ENCODE measurements around the gene PEAR1.

The PEAR1 gene

DNA sequence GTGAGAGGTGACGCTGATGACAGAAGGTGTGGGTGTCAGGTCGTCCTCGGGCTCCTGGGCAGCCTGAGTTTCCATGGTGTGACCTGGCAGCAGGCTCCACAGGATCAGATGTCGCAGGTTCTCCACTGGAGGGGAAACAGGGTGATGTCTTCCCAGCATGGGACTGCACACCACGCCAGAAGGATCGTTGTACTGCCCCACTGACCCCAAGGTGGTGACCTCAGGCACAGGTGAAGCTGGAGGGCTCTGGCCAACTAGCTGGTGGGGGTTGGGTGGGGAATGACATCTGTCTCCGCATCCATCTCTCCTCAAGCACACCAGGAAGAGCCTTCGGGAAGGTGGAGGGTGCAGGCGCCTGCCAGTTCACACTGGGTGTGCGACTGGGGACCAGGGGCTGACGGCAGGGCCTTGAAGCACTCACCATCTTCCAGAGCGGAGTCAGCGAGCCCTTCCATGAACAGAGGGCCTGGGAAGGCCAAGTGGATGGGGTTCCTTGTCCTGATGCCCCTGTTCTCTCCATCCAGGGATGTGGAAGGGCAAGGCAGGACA is 46.3 kb downstream of the PEAR1 start:
- TF ChIP-seq CEBPB (IDR thresholded peaks at IDR 0.05) (no peak), MAX (IDR thresholded peaks at IDR 0.05) (no peak), YY1 (IDR thresholded peaks at IDR 0.05; ENCODE audit: low read depth) (no peak)

DNA sequence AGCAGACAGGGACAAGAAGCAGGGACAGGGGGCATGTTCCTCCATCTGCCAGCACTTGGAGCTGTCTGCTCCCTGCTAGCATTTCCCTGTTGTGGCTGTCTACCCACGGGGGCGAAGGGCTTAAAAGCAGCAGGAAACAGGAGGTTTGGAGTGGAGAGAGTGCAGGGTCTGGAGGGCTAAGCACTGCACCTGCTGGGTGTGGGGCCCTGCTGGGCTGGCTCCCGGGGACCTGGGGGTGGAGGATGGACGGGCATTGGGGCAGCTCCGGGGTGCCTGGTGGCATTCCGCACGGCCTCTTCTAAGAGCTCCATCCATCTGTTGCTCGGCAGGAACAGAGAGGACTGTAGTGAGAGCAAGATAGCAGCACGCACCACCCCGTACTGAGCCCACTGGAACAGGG is 48.2 kb downstream of the PEAR1 start:
- TF ChIP-seq CEBPB (IDR thresholded peaks at IDR 0.05) (no peak), NFIC (IDR thresholded peaks at IDR 0.05) (no peak), MAX (IDR thresholded peaks at IDR 0.05) (no peak), EGR1 (IDR thresholded peaks at IDR 0.05) (no peak)
- TF ChIP-seq, protein P1, sequence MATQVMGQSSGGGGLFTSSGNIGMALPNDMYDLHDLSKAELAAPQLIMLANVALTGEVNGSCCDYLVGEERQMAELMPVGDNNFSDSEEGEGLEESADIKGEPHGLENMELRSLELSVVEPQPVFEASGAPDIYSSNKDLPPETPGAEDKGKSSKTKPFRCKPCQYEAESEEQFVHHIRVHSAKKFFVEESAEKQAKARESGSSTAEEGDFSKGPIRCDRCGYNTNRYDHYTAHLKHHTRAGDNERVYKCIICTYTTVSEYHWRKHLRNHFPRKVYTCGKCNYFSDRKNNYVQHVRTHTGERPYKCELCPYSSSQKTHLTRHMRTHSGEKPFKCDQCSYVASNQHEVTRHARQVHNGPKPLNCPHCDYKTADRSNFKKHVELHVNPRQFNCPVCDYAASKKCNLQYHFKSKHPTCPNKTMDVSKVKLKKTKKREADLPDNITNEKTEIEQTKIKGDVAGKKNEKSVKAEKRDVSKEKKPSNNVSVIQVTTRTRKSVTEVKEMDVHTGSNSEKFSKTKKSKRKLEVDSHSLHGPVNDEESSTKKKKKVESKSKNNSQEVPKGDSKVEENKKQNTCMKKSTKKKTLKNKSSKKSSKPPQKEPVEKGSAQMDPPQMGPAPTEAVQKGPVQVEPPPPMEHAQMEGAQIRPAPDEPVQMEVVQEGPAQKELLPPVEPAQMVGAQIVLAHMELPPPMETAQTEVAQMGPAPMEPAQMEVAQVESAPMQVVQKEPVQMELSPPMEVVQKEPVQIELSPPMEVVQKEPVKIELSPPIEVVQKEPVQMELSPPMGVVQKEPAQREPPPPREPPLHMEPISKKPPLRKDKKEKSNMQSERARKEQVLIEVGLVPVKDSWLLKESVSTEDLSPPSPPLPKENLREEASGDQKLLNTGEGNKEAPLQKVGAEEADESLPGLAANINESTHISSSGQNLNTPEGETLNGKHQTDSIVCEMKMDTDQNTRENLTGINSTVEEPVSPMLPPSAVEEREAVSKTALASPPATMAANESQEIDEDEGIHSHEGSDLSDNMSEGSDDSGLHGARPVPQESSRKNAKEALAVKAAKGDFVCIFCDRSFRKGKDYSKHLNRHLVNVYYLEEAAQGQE (IDR thresholded peaks at IDR 0.05; ENCODE audit: low read depth), result no peak

GRCh38 chr1:156942176-156942575 is 48.7 kb downstream of the PEAR1 start:
- TF ChIP-seq, protein P2, sequence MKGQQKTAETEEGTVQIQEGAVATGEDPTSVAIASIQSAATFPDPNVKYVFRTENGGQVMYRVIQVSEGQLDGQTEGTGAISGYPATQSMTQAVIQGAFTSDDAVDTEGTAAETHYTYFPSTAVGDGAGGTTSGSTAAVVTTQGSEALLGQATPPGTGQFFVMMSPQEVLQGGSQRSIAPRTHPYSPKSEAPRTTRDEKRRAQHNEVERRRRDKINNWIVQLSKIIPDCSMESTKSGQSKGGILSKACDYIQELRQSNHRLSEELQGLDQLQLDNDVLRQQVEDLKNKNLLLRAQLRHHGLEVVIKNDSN (IDR thresholded peaks at IDR 0.05), result no peak
- TF ChIP-seq, protein P1 (IDR thresholded peaks at IDR 0.05; ENCODE audit: low read depth), result no peak
- TF ChIP-seq EGR1 (IDR thresholded peaks at IDR 0.05) (no peak), CEBPB (IDR thresholded peaks at IDR 0.05) (no peak), FOXM1 (IDR thresholded peaks at IDR 0.05; ENCODE audit: borderline replicate concordance, low read depth) (no peak), TEAD4 (IDR thresholded peaks at IDR 0.05) (no peak), TAF1 (IDR thresholded peaks at IDR 0.05; ENCODE audit: low read depth) (no peak), CREB1 (IDR thresholded peaks at IDR 0.05; ENCODE audit: low read depth) (no peak), MAX (IDR thresholded peaks at IDR 0.05) (no peak), ZBTB7A (IDR thresholded peaks at IDR 0.05; ENCODE audit: low read depth) (no peak), EP300 (IDR thresholded peaks at IDR 0.05; ENCODE audit: borderline replicate concordance) (no peak), RAD21 (IDR thresholded peaks at IDR 0.05; ENCODE audit: low read depth) (no peak), TCF12 (IDR thresholded peaks at IDR 0.05; ENCODE audit: low read depth) (no peak), YY1 (IDR thresholded peaks at IDR 0.05; ENCODE audit: low read depth) (no peak), NFIC (IDR thresholded peaks at IDR 0.05) (no peak)

- TF ChIP-seq RAD21 (IDR thresholded peaks at IDR 0.05; ENCODE audit: low read depth) (no peak), EP300 (IDR thresholded peaks at IDR 0.05; ENCODE audit: borderline replicate concordance) (no peak), NFIC (IDR thresholded peaks at IDR 0.05) (no peak), EGR1 (IDR thresholded peaks at IDR 0.05) (no peak), CEBPB (IDR thresholded peaks at IDR 0.05) (no peak), TCF12 (IDR thresholded peaks at IDR 0.05; ENCODE audit: low read depth) (no peak)
Measured at GRCh38 chr1:156942576-156942975, 49.1 kb downstream of the PEAR1 start.

GRCh38 chr1:156943756-156944155 is 50.2 kb downstream of the PEAR1 start:
- no peak for TF ChIP-seq FOXM1 (IDR thresholded peaks at IDR 0.05; ENCODE audit: borderline replicate concordance, low read depth)
- no peak for TF ChIP-seq YY1 (IDR thresholded peaks at IDR 0.05; ENCODE audit: low read depth)
- TF ChIP-seq CEBPB (IDR thresholded peaks at IDR 0.05), result no peak
- TF ChIP-seq EP300 (IDR thresholded peaks at IDR 0.05; ENCODE audit: borderline replicate concordance), result no peak
- TF ChIP-seq, protein P1 (IDR thresholded peaks at IDR 0.05; ENCODE audit: low read depth), result no peak
- no peak for TF ChIP-seq TEAD4 (IDR thresholded peaks at IDR 0.05)
- TF ChIP-seq CREB1 (IDR thresholded peaks at IDR 0.05; ENCODE audit: low read depth), result no peak
- no peak for TF ChIP-seq NFIC (IDR thresholded peaks at IDR 0.05)
- TF ChIP-seq, protein P2 (IDR thresholded peaks at IDR 0.05), result no peak
- TF ChIP-seq MAX (IDR thresholded peaks at IDR 0.05), result no peak
- TF ChIP-seq TCF12 (IDR thresholded peaks at IDR 0.05; ENCODE audit: low read depth), result no peak
- no peak for TF ChIP-seq TAF1 (IDR thresholded peaks at IDR 0.05; ENCODE audit: low read depth)
- no peak for TF ChIP-seq RAD21 (IDR thresholded peaks at IDR 0.05; ENCODE audit: low read depth)
- TF ChIP-seq ZBTB7A (IDR thresholded peaks at IDR 0.05; ENCODE audit: low read depth), result no peak
- no peak for TF ChIP-seq EGR1 (IDR thresholded peaks at IDR 0.05)
